ENCODE data around the gene PADI1.

The PADI1 gene

DNA sequence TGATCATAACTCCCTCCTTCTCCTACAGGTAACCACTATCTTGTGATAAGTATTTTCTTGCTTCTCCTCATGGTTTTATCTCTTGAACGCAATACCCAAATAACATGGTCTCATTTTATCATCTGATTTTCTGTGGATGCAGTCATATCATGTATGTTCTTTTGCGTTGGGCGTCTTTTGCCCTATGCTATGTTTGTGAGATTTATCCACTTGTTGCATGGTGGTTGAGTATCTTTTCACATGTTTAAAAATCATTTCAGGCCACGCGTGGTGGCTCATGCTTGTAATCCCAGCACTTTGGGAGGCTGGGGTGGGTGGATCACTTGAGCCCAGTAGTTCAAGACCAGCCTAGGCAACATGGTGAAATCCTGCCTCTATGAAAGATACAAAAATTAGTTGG is 59.5 kb downstream of the PADI1 start:
- no peak for DNase-seq (ENCODE audit: low read depth)
- no peaks in the 10 kb centered on the region for H3K36me3 ChIP-seq (ENCODE audit: control insufficient read depth, insufficient read depth, low read length, severe bottlenecking)
- no peaks in the 10 kb centered on the region for H3K4me1 ChIP-seq (ENCODE audit: control insufficient read depth, insufficient read depth, low read length)
- no peak overlapping the region for H3K9ac ChIP-seq (ENCODE audit: low read length)
- H3K9me3 ChIP-seq (ENCODE audit: control insufficient read depth, low read length), result peaks cover 18% of the 10 kb centered on the region
- H3K4me3 ChIP-seq (ENCODE audit: low read length), result no peak overlapping the region
- H3K27me3 ChIP-seq (replicated peaks; ENCODE audit: control insufficient read depth, insufficient read depth, low read length), result peaks cover 32% of the 10 kb centered on the region

- DNase-seq (ENCODE audit: low read depth), result peak; percentile 8
Measured at GRCh38 chr1:17265162-17265561, 60.2 kb downstream of the PADI1 start.

GRCh38 chr1:17265950-17266349 is 61.0 kb downstream of the PADI1 start:
- H3K36me3 ChIP-seq (ENCODE audit: control insufficient read depth, insufficient read depth, low read length, severe bottlenecking), result no peaks in the 10 kb centered on the region
- no peaks in the 10 kb centered on the region for H3K4me1 ChIP-seq (ENCODE audit: control insufficient read depth, insufficient read depth, low read length)
- DNase-seq (ENCODE audit: low read depth), result no peak
- peaks cover 24% of the 10 kb centered on the region for H3K27me3 ChIP-seq (replicated peaks; ENCODE audit: control insufficient read depth, insufficient read depth, low read length)
- no peak overlapping the region for H3K4me3 ChIP-seq (ENCODE audit: low read length)
- peaks cover 18% of the 10 kb centered on the region for H3K9me3 ChIP-seq (ENCODE audit: control insufficient read depth, low read length)
- H3K9ac ChIP-seq (ENCODE audit: low read length), result no peak overlapping the region

More at GRCh38 chr1:17265162-17265561, 60.2 kb downstream of the PADI1 start:
- Histone ChIP-seq H3K4me3 (ENCODE audit: low read length) (no peak overlapping the region), H3K36me3 (ENCODE audit: control insufficient read depth, insufficient read depth, low read length, severe bottlenecking) (no peaks in the 10 kb centered on the region), H3K4me1 (ENCODE audit: control insufficient read depth, insufficient read depth, low read length) (no peaks in the 10 kb centered on the region), H3K9ac (ENCODE audit: low read length) (no peak overlapping the region), H3K9me3 (ENCODE audit: control insufficient read depth, low read length) (peaks cover 18% of the 10 kb centered on the region), H3K27me3 (replicated peaks; ENCODE audit: control insufficient read depth, insufficient read depth, low read length) (peaks cover 26% of the 10 kb centered on the region)

DNA sequence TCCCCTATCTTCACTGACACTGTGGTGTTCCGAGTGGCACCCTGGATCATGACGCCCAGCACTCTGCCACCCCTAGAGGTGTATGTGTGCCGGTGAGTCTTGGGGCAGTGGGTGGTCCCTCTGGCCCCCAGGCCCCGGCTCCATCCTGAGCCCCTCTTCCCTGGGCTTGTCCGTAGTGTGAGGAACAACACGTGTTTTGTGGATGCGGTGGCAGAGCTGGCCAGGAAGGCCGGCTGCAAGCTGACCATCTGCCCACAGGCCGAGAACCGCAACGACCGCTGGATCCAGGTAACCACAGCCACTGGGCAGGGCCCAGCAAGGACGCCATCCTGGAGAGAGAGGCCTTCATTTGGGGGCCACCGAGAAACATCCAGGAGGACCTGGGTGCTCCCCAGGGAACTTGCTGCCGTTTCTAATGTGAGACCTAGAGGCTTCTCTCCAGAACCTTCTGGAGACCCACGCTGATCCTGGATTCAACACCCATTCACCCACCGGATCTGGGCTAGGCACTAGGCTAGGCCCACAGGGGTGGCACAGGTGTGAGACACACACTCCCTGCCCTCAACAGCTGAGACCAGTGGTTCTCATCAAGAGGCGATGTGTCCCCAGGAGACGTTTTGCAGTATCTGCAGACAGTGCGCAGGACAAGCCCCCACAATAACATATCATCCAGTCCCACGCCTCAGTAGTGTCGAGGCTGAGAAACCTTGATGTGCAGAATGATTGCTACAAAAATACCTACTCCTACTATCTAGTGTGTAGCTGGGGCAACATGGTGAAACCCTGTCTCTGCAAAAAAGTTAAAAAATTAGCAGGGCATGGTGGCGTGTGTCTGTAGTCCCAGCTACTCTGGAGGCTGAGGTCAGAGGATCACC is 66.2 kb downstream of the PADI1 start:
- Histone ChIP-seq H3K9ac (ENCODE audit: low read length) (no peak overlapping the region), H3K36me3 (ENCODE audit: control insufficient read depth, insufficient read depth, low read length, severe bottlenecking) (no peaks in the 10 kb centered on the region), H3K9me3 (ENCODE audit: control insufficient read depth, low read length) (no peaks in the 10 kb centered on the region), H3K27me3 (replicated peaks; ENCODE audit: control insufficient read depth, insufficient read depth, low read length) (peaks cover 38% of the 10 kb centered on the region), H3K4me1 (ENCODE audit: control insufficient read depth, insufficient read depth, low read length) (no peaks in the 10 kb centered on the region), H3K4me3 (ENCODE audit: low read length) (no peak overlapping the region)
- no peak for DNase-seq (ENCODE audit: low read depth)

- H3K27me3 ChIP-seq (replicated peaks; ENCODE audit: control insufficient read depth, insufficient read depth, low read length), result peaks cover 38% of the 10 kb centered on the region
- no peak overlapping the region for H3K4me3 ChIP-seq (ENCODE audit: low read length)
Measured at GRCh38 chr1:17272066-17272465, 67.1 kb downstream of the PADI1 start.

GRCh38 chr1:17272646-17273045 is 67.7 kb downstream of the PADI1 start:
- no peak for DNase-seq (ENCODE audit: low read depth)
- Histone ChIP-seq H3K27me3 (replicated peaks; ENCODE audit: control insufficient read depth, insufficient read depth, low read length) (peaks cover 35% of the 10 kb centered on the region), H3K9ac (ENCODE audit: low read length) (no peak overlapping the region), H3K36me3 (ENCODE audit: control insufficient read depth, insufficient read depth, low read length, severe bottlenecking) (no peaks in the 10 kb centered on the region), H3K9me3 (ENCODE audit: control insufficient read depth, low read length) (no peaks in the 10 kb centered on the region), H3K4me1 (ENCODE audit: control insufficient read depth, insufficient read depth, low read length) (no peaks in the 10 kb centered on the region), H3K4me3 (ENCODE audit: low read length) (no peak overlapping the region)

More at GRCh38 chr1:17272066-17272465, 67.1 kb downstream of the PADI1 start:
- H3K4me1 ChIP-seq (ENCODE audit: control insufficient read depth, insufficient read depth, low read length), result no peaks in the 10 kb centered on the region
- no peaks in the 10 kb centered on the region for H3K36me3 ChIP-seq (ENCODE audit: control insufficient read depth, insufficient read depth, low read length, severe bottlenecking)
- no peak for DNase-seq (ENCODE audit: low read depth)
- no peaks in the 10 kb centered on the region for H3K9me3 ChIP-seq (ENCODE audit: control insufficient read depth, low read length)
- H3K9ac ChIP-seq (ENCODE audit: low read length), result no peak overlapping the region

DNA sequence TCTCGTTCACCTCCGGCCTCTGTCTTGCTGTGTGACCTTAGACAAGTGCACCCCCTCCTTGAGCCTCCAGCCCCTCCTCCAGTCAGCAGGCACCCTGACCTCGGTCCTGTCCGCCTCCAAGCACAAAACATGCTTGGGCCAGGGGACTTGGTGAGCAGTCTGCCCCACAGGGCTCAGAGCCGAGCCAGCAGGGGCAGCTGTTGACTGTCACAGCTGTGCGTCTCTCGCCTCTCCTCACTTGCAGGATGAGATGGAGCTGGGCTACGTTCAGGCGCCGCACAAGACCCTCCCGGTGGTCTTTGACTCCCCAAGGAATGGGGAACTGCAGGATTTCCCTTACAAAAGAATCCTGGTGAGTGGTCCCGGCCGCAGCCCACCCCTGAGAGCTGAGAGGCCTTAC is 68.2 kb downstream of the PADI1 start:
- Histone ChIP-seq H3K36me3 (ENCODE audit: control insufficient read depth, insufficient read depth, low read length, severe bottlenecking) (no peaks in the 10 kb centered on the region), H3K4me3 (ENCODE audit: low read length) (no peak overlapping the region), H3K27me3 (replicated peaks; ENCODE audit: control insufficient read depth, insufficient read depth, low read length) (peaks cover 36% of the 10 kb centered on the region), H3K9ac (ENCODE audit: low read length) (no peak overlapping the region), H3K4me1 (ENCODE audit: control insufficient read depth, insufficient read depth, low read length) (no peaks in the 10 kb centered on the region), H3K9me3 (ENCODE audit: control insufficient read depth, low read length) (no peaks in the 10 kb centered on the region)
- DNase-seq (ENCODE audit: low read depth), result no peak

DNA sequence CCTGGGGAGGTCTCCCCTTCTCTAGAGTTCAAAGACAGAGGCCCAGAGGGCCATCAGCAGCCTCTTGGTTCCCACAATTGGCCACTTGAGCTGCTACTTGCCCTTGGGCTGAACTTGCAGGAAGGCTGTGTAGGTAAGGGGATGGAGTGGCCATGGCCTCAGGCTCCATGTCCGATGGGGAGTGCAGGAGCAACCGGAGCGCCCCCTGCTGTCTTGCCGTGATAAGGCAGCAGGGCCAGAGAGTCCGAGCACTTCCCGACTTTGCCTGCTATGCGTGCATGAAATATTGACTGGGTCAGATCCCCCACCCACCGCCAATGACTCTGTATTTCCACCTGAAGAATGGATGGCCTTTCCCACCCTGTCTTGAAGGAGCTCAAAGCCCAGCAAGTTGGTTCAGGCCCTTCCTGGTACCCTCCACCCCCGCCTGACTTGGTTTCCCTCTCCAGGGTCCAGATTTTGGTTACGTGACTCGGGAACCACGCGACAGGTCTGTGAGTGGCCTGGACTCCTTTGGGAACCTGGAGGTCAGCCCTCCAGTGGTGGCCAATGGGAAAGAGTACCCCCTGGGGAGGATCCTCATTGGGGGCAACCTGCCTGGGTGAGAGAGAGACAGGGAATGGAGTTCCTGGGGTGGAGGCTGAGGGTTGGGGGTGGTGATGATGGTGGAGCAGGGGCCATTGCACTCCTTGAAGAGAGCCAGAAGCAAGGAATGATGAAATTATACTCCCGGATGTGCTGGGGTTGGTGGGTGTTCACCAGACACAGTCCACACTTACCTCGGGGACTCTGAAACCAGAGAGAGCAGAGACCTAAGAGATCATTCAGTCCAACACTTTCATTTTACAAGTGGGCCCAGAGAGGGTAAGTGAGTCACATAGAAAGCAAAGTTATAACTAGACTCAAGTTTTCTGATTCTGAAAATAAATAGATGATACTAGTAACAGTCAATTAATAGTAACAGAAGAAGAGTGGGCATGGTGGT is 69.5 kb downstream of the PADI1 start:
- no peaks in the 10 kb centered on the region for H3K4me1 ChIP-seq (ENCODE audit: control insufficient read depth, insufficient read depth, low read length)
- peak; percentile 9 for DNase-seq (ENCODE audit: low read depth)
- peaks cover 47% of the 10 kb centered on the region for H3K27me3 ChIP-seq (replicated peaks; ENCODE audit: control insufficient read depth, insufficient read depth, low read length)
- no peaks in the 10 kb centered on the region for H3K9me3 ChIP-seq (ENCODE audit: control insufficient read depth, low read length)
- no peak overlapping the region for H3K9ac ChIP-seq (ENCODE audit: low read length)
- no peak overlapping the region for H3K4me3 ChIP-seq (ENCODE audit: low read length)
- no peaks in the 10 kb centered on the region for H3K36me3 ChIP-seq (ENCODE audit: control insufficient read depth, insufficient read depth, low read length, severe bottlenecking)

GRCh38 chr1:17276568-17276967 is 71.6 kb downstream of the PADI1 start:
- H3K9ac ChIP-seq (ENCODE audit: low read length), result no peak overlapping the region
- H3K36me3 ChIP-seq (ENCODE audit: control insufficient read depth, insufficient read depth, low read length, severe bottlenecking), result no peaks in the 10 kb centered on the region
- DNase-seq (ENCODE audit: low read depth), result peak; percentile 22
- H3K9me3 ChIP-seq (ENCODE audit: control insufficient read depth, low read length), result no peaks in the 10 kb centered on the region
- peaks cover 64% of the 10 kb centered on the region for H3K27me3 ChIP-seq (replicated peaks; ENCODE audit: control insufficient read depth, insufficient read depth, low read length)
- no peak overlapping the region for H3K4me3 ChIP-seq (ENCODE audit: low read length)
- no peaks in the 10 kb centered on the region for H3K4me1 ChIP-seq (ENCODE audit: control insufficient read depth, insufficient read depth, low read length)

- H3K4me3 ChIP-seq (ENCODE audit: low read length), result no peak overlapping the region
- H3K27me3 ChIP-seq (replicated peaks; ENCODE audit: control insufficient read depth, insufficient read depth, low read length), result peaks cover 74% of the 10 kb centered on the region
- no peaks in the 10 kb centered on the region for H3K36me3 ChIP-seq (ENCODE audit: control insufficient read depth, insufficient read depth, low read length, severe bottlenecking)
- no peak overlapping the region for H3K9ac ChIP-seq (ENCODE audit: low read length)
- no peaks in the 10 kb centered on the region for H3K9me3 ChIP-seq (ENCODE audit: control insufficient read depth, low read length)
- H3K4me1 ChIP-seq (ENCODE audit: control insufficient read depth, insufficient read depth, low read length), result no peaks in the 10 kb centered on the region
- DNase-seq (ENCODE audit: low read depth), result no peak
Measured at GRCh38 chr1:17277511-17278159, 72.7 kb downstream of the PADI1 start.

Measured in adipocyte (in vitro differentiated cells).